K562 (cell line): ENCODE measurements around the gene KLHL25. TPM values are rescaled to one million over a fixed set of nuclear protein-coding genes. Genes with fewer than 3 reads are reported as not detected.

Experiments used
- ATAC-seq: fragments of 200-7000 bp; cut with Tn5 transposase; 3 replicates; pipeline ENCODE4 v1.9.1; 2020; ENCODE audit warnings: moderate library complexity
- BruUV-seq: library from RNA; stranded (reverse); fragments of 400-500 nt; replicated peaks from 2 replicates; lab custom pipeline; 2021; lab: Mats Ljungman, UMichigan
- CTCF ChIA-PET: fragments of 300-600 bp; formaldehyde crosslinking; extraction: SDS; loops from one replicate; lab custom pipeline; 2021; ENCODE audit warnings: low intra/inter-chr PET ratio; lab: Yijun Ruan, JAX
- POLR2A ChIA-PET: fragments of 300-600, 350-650 bp; sonication (Branson Sonifier 250); formaldehyde crosslinking; extraction: SDS; loops from one replicate; lab custom pipeline; 2021; ENCODE audit warnings: antibody characterized with exemption, inconsistent platforms; lab: Yijun Ruan, JAX
- DNase-seq, 4 experiments: peaks; one replicate each; pipeline versions ENCODE4 v3.0.0 to v3.0.0-alpha.2; 2011 to 2018; ENCODE audit warnings: low spot score in 3 of 4, mixed read lengths in 3 of 4; ENCODE audit errors: extremely low read depth in 1 of 4
- FAIRE-seq: peaks from 2 replicates; lab custom pipeline; 2011; peaks lifted over from hg19 to GRCh38; lab: Jason Lieb, UNC
- H2AFZ ChIP-seq: 2 replicates; pipeline ENCODE4 v1.6.0; 2011; ENCODE audit warnings: low read depth, low read length, control low read depth, inconsistent platforms
- H3K27ac ChIP-seq: fragments of 200-600 bp; 3 replicates; pipeline ENCODE4 v1.8.0; 2011; ENCODE audit warnings: low read depth, mild to moderate bottlenecking, control low read depth, inconsistent platforms, low read length, moderate library complexity, mixed read lengths; ENCODE audit errors: extremely low read depth
- H3K27me3 ChIP-seq, 2 experiments: fragments of 300-600 bp in 1 of 2; 2 replicates in 1 of 2; 3 replicates in 1 of 2; pipeline versions ENCODE4 v1.6.0 to v1.8.0; 2011; ENCODE audit warnings: inconsistent platforms in 2 of 2, low read length in 2 of 2, mild to moderate bottlenecking in 1 of 2, mixed read lengths in 1 of 2, moderate library complexity in 1 of 2; ENCODE audit not compliant: control insufficient read depth in 2 of 2, insufficient read depth in 2 of 2
- H3K36me3 ChIP-seq: fragments of 300-600 bp; 3 replicates; pipeline ENCODE4 v1.8.0; 2011; ENCODE audit warnings: mild to moderate bottlenecking, low read length, inconsistent platforms; ENCODE audit not compliant: control insufficient read depth, insufficient read depth
- H3K4me1 ChIP-seq, 2 experiments: fragments of 200-600 bp in 1 of 2; replicated peaks in 1 of 2; 2 replicates in 1 of 2; 3 replicates in 1 of 2; pipeline versions ENCODE4 v1.5.1 to v1.8.0; 2011; ENCODE audit warnings: inconsistent platforms in 2 of 2, low read length in 2 of 2, mild to moderate bottlenecking in 1 of 2, mixed read lengths in 1 of 2, moderate library complexity in 1 of 2; ENCODE audit not compliant: control insufficient read depth in 2 of 2, insufficient read depth in 2 of 2
- H3K4me2 ChIP-seq: 2 replicates; pipeline ENCODE4 v1.6.1; 2011; ENCODE audit warnings: low read length, control low read depth, inconsistent platforms, mixed read lengths; ENCODE audit not compliant: insufficient read depth
- H3K4me3 ChIP-seq: fragments of 200-600 bp; sonication (generic), shearing (Covaris generic); 2 replicates; pipeline ENCODE4 v1.5.1; 2016; ENCODE audit warnings: control low read depth, inconsistent platforms
- H3K79me2 ChIP-seq: fragments of 200-600 bp; 3 replicates; pipeline ENCODE4 v1.8.0; 2011; ENCODE audit warnings: low read length, inconsistent platforms; ENCODE audit not compliant: control insufficient read depth, insufficient read depth
- H3K9ac ChIP-seq, 2 experiments: 2 replicates each; pipeline versions ENCODE4 v1.6.0 to v1.6.1; 2011; ENCODE audit warnings: low read depth in 2 of 2, low read length in 2 of 2, control low read depth in 1 of 2, inconsistent platforms in 1 of 2, mild to moderate bottlenecking in 1 of 2, mixed read lengths in 1 of 2; ENCODE audit not compliant: insufficient read depth in 1 of 2
- H3K9me1 ChIP-seq: one replicate; pipeline ENCODE4 v1.6.0; 2011; ENCODE audit warnings: inconsistent platforms, mild to moderate bottlenecking, low read length, moderate library complexity; ENCODE audit not compliant: control insufficient read depth, insufficient read depth
- H3K9me3 ChIP-seq: replicated peaks from 2 replicates; pipeline ENCODE4 v1.5.1; 2011; ENCODE audit warnings: low read depth, low read length, inconsistent platforms; ENCODE audit not compliant: control insufficient read depth, insufficient read depth
- H4K20me1 ChIP-seq: replicated peaks from 2 replicates; pipeline ENCODE4 v1.6.1; 2011; ENCODE audit warnings: low read length, inconsistent platforms, mixed read lengths; ENCODE audit not compliant: control insufficient read depth, insufficient read depth
- BRCA1 ChIP-seq, 2 experiments: fragments of 450-650 bp in 1 of 2; sonication (generic) in 1 of 2; formaldehyde crosslinking in 1 of 2; IDR thresholded peaks; 2 replicates each; pipeline versions ENCODE4 v1.5.0 to v1.6.1; 2017 to 2020; ENCODE audit warnings: mild to moderate bottlenecking in 1 of 2, missing genetic modification reagents in 1 of 2
- HDGF ChIP-seq: fragments of 450-650 bp; IDR thresholded peaks from 2 replicates; pipeline ENCODE4 v1.6.1; 2016
- RERE ChIP-seq: sonication (generic); formaldehyde crosslinking; IDR thresholded peaks from 2 replicates; pipeline ENCODE4 v1.8.0; 2023; ENCODE audit warnings: missing genetic modification reagents, mild to moderate bottlenecking, borderline replicate concordance
- whole genome bisulfite sequencing: fragments of 100-300 bp; shearing (Covaris generic); methylation state at CpG from one replicate; pipeline ENCODE4 v1.1.6; 2016; ENCODE audit warnings: low coverage, mixed read lengths; ENCODE audit not compliant: insufficient coverage; ENCODE audit errors: missing lambda C conversion rate; 5-methylcytosine and 5-hydroxymethylcytosine counted together
- in situ Hi-C: fragments of 300-500 bp; cut with MboI; formaldehyde crosslinking; loops from 4 replicates; pipeline ENCODE4 v1.15.0; 2018; ENCODE audit warnings: inconsistent platforms, mixed read lengths
- intact Hi-C: fragments of 100-400 bp; cut with micrococcal nuclease; formaldehyde crosslinking; loops from 2 replicates; pipeline ENCODE4 v1.14.2; 2022
- polyA plus RNA-seq, 8 experiments: library from polyadenylated mRNA; depleted of rRNA in 4 of 8; stranded (reverse) in 5 of 8; unstranded in 3 of 8; fragments of >200 nt; fragmentation: Nextera tagmentation in 2 of 8; fragmentation: Illumina TruSeq in 1 of 8; extraction: Ambion mirVana in 2 of 8; extraction: Trizol in 1 of 8; gene quantifications; 2 replicates each; pipeline versions ENCODE4 v1.2.1 to v1.2.3, GENCODE V29; 2011 to 2014; ENCODE audit warnings: inconsistent platforms in 1 of 8, missing spikeins in 1 of 8
- total RNA-seq, 7 experiments: library from RNA; depleted of rRNA in 6 of 7; stranded (reverse); fragments of >200 nt in 6 of 7; fragmentation: Illumina TruSeq in 2 of 7; extraction: Trizol in 2 of 7; gene quantifications; 2 replicates each; pipeline versions ENCODE4 v1.2.1 to v1.2.3, GENCODE V29; 2011 to 2021; ENCODE audit warnings: low replicate concordance in 1 of 7

Gene KLHL25
- total and polyA plus RNA-seq, 9 of the 15 experiments (the other 6 are each of a cell fraction or from before 2014, with no cell fraction given) = 0.04 to 0.14 (median 0.10) TPM; not detected in 3

- Histone ChIP-seq H3K9me1 (no peaks in the 10 kb centered on the region), H2AFZ (no peak overlapping the region), H3K27ac (no peak overlapping the region), H3K27me3 (no peaks in the 10 kb centered on the region; a peak in 1 of 5 replicates), H3K4me2 (no peak overlapping the region), H4K20me1 (no peaks in the 10 kb centered on the region), H3K4me1 (no peaks in the 10 kb centered on the region), H3K9ac (no peak overlapping the region)
- no peak for DNase-seq
- CTCF ChIA-PET = no interaction called here
- no peak for FAIRE-seq
- 2% methylated on average over 3 of the region's 3 CpGs for WGBS
- in situ Hi-C loops = loop anchor here (5.0 kb wide), 1 partner anchor 107 kb away; no protein-coding TSS in a partner anchor
- ATAC-seq = no peak
- no TSS peak for BruUV-seq
- TF ChIP-seq HDGF = no peak
- no peak for TF ChIP-seq BRCA1 (IDR thresholded peaks at IDR 0.05)
- TF ChIP-seq BRCA1 (CRISPR knock-in tag; IDR thresholded peaks at IDR 0.05) = no peak
- no peak for TF ChIP-seq RERE (CRISPR knock-in tag)
- TF ChIP-seq, all 486 proteins: peak for 0
- no peaks in the 10 kb centered on the region for H3K36me3 ChIP-seq
- no peak overlapping the region for H3K4me3 ChIP-seq
- POLR2A ChIA-PET = interaction anchor here (0.8 kb wide), 1 partner anchor 13 kb away, joined by 3 read pairs; no protein-coding TSS in a partner anchor
- no peaks in the 10 kb centered on the region for H3K9me3 ChIP-seq
- intact Hi-C loops = loop anchor here (10.0 kb wide), 1 partner anchor 240 kb away; no protein-coding TSS in a partner anchor
- no peaks in the 10 kb centered on the region for H3K79me2 ChIP-seq
Observed at GRCh38 chr15:85725019-85725418, 69.7 kb downstream of the KLHL25 start.
